GM19025 (cell line): ENCODE results near the gene TFE3.
"Not testable (repeated sequence)": the region's sequence is repeated elsewhere in the genome, so short reads cannot be mapped to it uniquely, and the experiment has no call there.

Experiments
- ATAC-seq: cut with Tn5 transposase; IDR thresholded peaks from one replicate; pipeline ENCODE4 v1.9.1; 2021; ENCODE audit warnings: mild to moderate bottlenecking, low read depth, moderate library complexity; ENCODE audit not compliant: unreplicated experiment

Gene TFE3

DNA sequence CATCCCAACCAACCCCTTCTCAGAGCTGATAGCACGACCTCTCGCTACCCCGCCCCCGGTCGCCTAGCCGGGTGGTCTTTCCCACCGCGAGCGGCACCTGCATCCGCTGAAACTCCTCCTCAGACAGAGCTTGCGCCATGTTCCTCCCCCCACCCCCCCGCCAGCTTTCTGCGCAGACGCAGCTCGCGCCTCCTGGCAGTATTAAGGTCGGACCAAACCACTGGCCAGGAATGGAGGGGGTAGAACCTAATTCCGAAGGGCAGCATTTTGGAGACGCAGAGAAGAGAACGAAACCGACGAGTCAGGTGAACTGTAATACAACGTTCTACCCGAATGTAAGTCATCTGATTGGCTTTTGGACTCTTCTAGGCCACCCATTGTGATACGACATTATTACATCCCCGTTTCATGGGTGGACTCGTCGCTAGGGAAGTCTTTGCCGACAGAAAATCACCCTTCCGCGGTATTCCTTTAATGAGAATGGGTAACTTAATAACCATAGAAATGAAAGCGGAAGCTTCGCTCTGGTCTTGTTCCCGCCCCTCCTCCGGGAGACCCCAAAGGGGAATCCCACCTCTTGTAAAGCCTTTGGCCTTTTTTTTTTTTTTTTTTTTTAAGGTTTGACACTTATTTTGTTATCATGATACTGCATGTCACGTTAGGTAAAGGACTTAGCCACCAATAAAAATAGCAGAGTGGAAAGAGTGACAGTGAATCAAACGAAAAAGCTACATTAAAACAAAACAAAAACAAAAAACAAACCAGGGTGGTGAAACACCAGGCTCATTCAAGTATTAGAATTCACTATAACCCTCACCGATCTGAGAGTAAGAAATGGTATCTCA is 40.8 kb downstream of the TFE3 start, which contains the start of gene GRIPAP1:
TSS of gene GRIPAP1 (minus strand) at position 174 of the 845 bp plus-strand sequence. CDS start at position 139, 35 bp downstream.
- ATAC-seq: peak; percentile 80

- ATAC-seq: peak; percentile 9
Measured at GRCh38 chrX:49001521-49002090, 41.6 kb downstream of the TFE3 start.

GRCh38 chrX:49000636-49001035 is 42.5 kb downstream of the TFE3 start:
- no peak for ATAC-seq

GRCh38 chrX:48999030-48999429 is 44.1 kb downstream of the TFE3 start:
- ATAC-seq: no peak

DNA sequence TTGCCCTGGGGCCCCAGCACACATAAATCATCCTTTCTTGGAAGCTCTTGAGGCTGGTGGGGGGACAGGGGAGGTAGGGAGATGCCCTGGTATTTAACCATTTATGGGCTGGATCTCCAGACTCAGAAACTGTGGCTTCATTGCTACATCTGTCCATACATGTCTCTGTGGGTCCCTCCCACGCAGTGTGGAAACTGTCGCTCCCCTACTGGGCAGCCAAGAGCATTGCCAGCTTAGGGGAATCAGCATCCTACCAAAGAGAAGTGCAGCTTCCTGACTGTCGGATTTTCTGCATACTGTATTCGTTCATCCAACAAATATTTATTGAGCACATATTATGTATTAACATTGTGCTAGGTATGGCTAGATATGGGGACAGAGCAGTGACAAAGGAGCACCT is 44.8 kb downstream of the TFE3 start:
- no peak for ATAC-seq

DNA sequence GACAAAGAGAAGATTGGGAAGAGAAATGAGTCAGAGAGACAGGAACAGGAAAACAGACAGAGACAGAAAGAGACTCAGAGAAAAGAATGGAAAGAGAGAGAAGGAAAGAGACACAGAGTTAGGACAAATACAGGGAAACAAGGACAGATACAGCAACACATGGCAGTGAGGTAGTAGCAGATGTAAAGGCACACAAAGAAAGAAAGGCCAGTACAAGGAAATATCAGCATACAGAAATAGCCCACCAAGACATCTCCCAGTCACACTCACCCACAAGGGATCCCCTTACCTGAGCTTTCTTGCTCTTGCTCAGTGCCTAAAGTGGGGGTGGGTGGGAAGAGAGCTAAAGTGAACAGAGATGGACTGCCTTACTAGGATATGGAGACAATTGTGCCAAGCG is 45.3 kb downstream of the TFE3 start:
- no peak for ATAC-seq

DNA sequence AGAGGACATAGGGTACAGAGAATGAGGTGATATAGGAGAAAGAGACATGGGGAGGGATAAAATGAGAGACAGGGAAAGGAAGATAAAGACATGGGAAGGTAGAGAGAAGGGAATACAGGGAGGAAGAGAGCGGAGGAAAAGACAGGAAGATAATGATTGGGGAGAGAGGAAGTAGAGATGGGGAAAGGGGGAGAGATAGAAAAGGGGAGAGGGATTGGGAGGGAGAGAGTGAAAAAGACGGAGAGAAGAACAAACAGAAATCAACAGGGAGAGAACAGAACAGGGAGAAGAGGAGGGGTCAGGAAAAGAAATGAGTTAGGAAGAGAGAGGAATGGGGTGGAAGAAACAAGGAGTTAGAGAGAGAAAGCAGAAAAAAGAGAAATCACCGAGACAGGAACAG is 45.7 kb downstream of the TFE3 start:
- no peak for ATAC-seq

GRCh38 chrX:48996969-48997368 is 46.2 kb downstream of the TFE3 start:
- ATAC-seq: no peak

- no peak for ATAC-seq
Measured at GRCh38 chrX:48992341-48992740, 50.8 kb downstream of the TFE3 start.

DNA sequence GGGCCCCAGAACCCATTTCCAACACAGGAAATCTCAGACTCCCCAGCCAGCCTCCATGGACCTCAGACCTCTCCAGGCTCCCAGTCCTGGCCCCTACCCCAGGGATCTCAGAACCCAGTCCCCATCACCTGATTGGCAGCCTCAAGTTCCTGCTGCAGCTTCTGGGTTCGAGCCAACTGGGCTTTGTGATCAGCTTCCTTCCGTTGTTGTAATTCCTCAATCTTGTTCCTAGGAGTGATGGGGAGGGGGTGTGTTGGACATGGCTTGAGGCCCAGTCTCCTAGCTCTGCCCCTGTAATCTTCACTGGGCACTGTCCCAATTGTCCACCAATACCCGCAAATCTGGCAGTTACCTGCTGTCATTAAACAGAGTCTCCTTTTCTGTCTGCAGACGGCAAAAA is 53.7 kb downstream of the TFE3 start:
- no peak for ATAC-seq

DNA sequence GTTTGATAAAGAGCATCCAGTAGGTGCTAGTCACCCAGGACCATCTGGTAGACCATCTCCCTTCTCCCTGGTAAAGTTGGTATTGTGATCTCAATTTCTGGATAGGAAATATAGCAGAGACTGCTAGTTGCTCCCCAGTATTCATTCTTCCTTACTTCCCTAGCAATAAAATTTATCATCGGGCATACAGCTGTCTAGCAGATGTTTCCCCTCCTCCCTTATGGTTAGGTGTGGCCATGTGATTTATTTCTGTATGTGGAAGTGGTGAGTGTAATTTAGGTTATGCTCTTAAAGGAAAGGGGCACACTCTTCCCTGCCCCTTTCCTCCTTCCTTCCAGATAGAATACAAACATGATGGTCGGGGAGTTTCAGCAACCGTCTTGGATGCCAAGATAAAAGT is 59.3 kb downstream of the TFE3 start:
- no peak for ATAC-seq

- ATAC-seq: no peak
Measured at GRCh38 chrX:48983081-48983480, 60.1 kb downstream of the TFE3 start.

DNA sequence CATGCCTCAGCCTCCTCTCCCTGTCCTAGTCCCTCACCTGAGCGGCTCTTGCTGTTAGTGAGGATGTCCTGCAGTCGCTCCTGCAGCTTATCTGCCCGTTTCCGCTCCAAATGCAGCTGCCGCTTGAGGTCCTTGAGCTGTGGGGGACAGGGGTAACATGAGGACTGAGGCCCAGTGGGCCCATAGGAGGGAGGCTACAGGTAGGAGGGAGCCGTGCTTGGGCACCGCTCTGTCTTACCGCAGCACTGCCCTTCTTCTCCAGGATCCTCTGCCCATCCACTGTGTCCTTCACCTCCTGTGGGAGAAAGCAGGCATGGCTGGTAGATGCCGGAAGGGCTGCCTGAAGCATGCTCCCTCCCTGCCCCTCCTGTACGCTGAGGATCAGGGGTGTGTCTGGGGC is 62.0 kb downstream of the TFE3 start:
- ATAC-seq: no peak

DNA sequence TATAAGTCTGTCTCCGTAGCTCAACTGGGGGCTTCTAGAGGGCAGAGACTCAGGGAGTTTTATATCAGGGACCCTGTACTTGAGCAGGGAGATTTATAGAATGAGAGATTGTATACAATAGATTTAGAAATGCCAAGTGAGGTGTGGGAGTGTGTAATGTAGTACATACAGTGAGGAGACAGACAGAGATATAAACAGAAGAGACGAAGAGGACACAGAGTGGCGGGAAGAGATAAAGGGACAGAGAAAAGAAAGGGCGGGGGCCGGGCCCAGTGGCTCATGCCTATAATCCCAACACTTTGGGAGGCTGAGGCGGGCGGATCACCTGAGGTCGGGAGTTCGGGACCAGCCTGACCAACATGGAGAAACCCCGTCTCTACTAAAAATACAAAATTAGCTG is 62.8 kb downstream of the TFE3 start:
- ATAC-seq: not testable (repeated sequence)
